TTC549 (cell line): ENCODE data around the gene OR52B2.
"Not testable (repeated sequence)": the region's sequence is repeated elsewhere in the genome, so short reads cannot be mapped to it uniquely, and the experiment has no call there.

Experiments used
- FAIRE-seq: peaks from 2 replicates; lab custom pipeline; 2012; peaks lifted over from hg19 to GRCh38; lab: Jason Lieb, UNC

Gene OR52B2

GRCh38 chr11:6151117-6151516 is 19.0 kb downstream of the OR52B2 start:
- no peak for FAIRE-seq

- not testable (repeated sequence) for FAIRE-seq
Observed at GRCh38 chr11:6143737-6144136, 26.4 kb downstream of the OR52B2 start.

DNA sequence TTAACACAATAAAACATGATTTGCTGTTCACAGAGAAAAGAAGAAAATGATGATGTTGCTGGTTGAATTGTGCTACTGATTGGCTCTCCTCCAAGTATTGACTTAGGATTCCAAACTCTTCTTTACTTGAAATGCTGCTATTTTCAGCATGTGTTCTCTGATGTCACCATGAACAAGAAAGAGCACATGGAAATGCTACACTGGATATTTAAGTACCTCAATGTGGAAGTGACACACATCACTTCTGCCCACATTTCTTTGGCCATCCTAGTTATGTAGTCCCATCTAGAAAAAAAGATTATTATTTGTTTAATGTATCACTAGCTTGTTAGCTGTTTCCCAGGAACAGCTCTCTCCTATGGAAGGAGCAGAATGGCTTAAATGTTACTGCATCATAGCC is 27.2 kb downstream of the OR52B2 start:
- no peak for FAIRE-seq

DNA sequence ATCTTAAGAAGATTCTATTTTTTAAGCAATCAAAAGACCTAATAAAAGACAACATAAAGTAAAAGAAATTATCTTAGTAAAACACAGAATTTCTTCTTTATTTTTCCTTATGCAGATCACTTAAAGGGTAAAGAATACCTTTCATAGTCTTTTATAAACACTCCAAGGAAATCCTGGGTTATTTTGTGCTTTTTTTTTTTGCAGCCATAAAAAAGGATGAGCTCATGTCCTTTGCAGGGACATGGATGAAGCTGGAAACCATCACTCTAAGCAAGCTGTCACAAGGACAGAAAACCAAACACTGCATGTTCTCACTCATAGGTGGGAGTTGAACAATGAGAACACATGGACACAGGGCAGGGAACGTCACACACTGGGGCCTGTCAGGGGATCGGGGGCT is 34.2 kb downstream of the OR52B2 start:
- not testable (repeated sequence) for FAIRE-seq

DNA sequence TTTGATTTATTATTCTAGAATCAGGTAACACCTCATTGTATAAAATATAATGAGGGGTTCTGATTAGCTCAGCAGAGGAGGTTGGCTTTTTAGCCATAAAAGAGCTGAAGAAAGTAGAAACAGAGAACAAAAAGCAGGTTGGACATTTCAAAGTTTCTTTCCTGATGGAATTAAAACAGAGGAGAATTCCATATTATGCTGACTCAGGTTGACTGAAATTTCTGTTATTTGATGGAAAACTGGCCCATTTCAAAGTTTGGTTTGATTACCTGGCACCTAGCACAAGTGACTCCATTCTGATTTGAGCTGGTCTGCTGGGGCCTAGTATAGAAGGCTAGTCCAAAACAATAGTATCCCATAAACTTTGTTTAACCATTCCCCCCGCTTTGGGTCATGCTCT is 37.7 kb downstream of the OR52B2 start:
- FAIRE-seq: no peak

- no peak for FAIRE-seq
Observed at GRCh38 chr11:6129635-6130034, 40.5 kb downstream of the OR52B2 start.

DNA sequence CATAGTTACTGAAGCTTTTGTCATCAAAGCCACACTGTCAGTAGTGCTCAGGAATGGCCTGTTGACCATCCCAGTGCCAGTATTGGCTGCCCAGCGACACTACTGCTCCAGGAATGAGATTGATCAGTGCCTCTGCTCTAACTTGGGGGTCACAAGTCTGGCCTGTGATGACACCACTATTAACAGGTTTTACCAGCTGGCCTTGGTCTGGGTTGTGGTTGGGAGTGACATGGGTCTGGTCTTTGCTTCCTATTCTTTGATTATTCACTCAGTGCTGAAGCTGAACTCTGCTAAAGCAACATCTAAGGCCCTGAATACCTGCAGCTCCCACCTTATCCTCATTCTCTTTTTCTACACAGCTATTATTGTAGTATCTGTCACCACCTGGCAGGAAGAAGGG is 41.1 kb downstream of the OR52B2 start:
- FAIRE-seq: no peak

GRCh38 chr11:6127881-6128280 is 42.2 kb downstream of the OR52B2 start:
- no peak for FAIRE-seq

- FAIRE-seq: no peak
Observed at GRCh38 chr11:6124245-6124644, 45.9 kb downstream of the OR52B2 start.
